Neuronal stem cell (in vitro differentiated cells): ENCODE measurements around the gene CNOT8.
A peak's percentile ranks its signal among the peaks of the same experiment; 100 is the strongest.
"Not testable (repeated sequence)": the region's sequence is repeated elsewhere in the genome, so short reads cannot be mapped to it uniquely, and the experiment has no call there.

Experiments used
- DNase-seq: peaks from one replicate; pipeline ENCODE4 v3.0.0-alpha.2; 2013; ENCODE audit warnings: low spot score
- H2AFZ ChIP-seq: one replicate; pipeline ENCODE4 v1.6.1; 2013; ENCODE audit warnings: mild to moderate bottlenecking, low read length, inconsistent platforms
- H2AK5ac ChIP-seq: 2 replicates; pipeline ENCODE4 v1.6.1; 2013; ENCODE audit warnings: low read depth, mild to moderate bottlenecking, inconsistent platforms, low read length, moderate library complexity, mixed read lengths
- H2BK120ac ChIP-seq: 2 replicates; pipeline ENCODE4 v1.6.1; 2013; ENCODE audit warnings: low read depth, mild to moderate bottlenecking, inconsistent platforms, low read length, moderate library complexity, mixed read lengths
- H2BK12ac ChIP-seq: one replicate; pipeline ENCODE4 v1.6.1; 2013; ENCODE audit warnings: low read length, inconsistent platforms
- H2BK15ac ChIP-seq: 2 replicates; pipeline ENCODE4 v1.6.1; 2013; ENCODE audit warnings: mild to moderate bottlenecking, low read length, inconsistent platforms, mixed read lengths
- H2BK5ac ChIP-seq: one replicate; pipeline ENCODE4 v1.6.1; 2013; ENCODE audit warnings: inconsistent platforms, mild to moderate bottlenecking, low read length, moderate library complexity
- H3K14ac ChIP-seq: one replicate; pipeline ENCODE4 v1.6.1; 2013; ENCODE audit warnings: low read length, inconsistent platforms
- H3K18ac ChIP-seq: 2 replicates; pipeline ENCODE4 v1.6.1; 2013; ENCODE audit warnings: low read length, inconsistent platforms
- H3K23ac ChIP-seq: 2 replicates; pipeline ENCODE4 v1.6.1; 2013; ENCODE audit warnings: low read depth, mild to moderate bottlenecking, mixed read lengths, low read length, inconsistent platforms; ENCODE audit not compliant: poor library complexity
- H3K27ac ChIP-seq: replicated peaks from 3 replicates; pipeline ENCODE4 v1.5.1; 2013; ENCODE audit warnings: low read length, inconsistent platforms
- H3K27me3 ChIP-seq, 3 experiments: 2 replicates each; pipeline ENCODE4 v1.6.1; 2013; ENCODE audit warnings: low read length in 3 of 3, mild to moderate bottlenecking in 2 of 3, inconsistent platforms in 1 of 3, low read depth in 1 of 3, mixed read lengths in 1 of 3, moderate library complexity in 1 of 3; ENCODE audit not compliant: control insufficient read depth in 3 of 3, insufficient read depth in 3 of 3
- H3K36me3 ChIP-seq, 2 donors: replicated peaks in 1 of 2; 2 replicates each; pipeline ENCODE4 v1.6.1; 2013; ENCODE audit warnings: low read length in 2 of 2; ENCODE audit not compliant: control insufficient read depth in 2 of 2, insufficient read depth in 2 of 2
- H3K4ac ChIP-seq: 2 replicates; pipeline ENCODE4 v1.6.1; 2013; ENCODE audit warnings: inconsistent platforms, mild to moderate bottlenecking, low read length, moderate library complexity
- H3K4me1 ChIP-seq, 2 donors: 1 replicate in 1 of 2; 2 replicates in 1 of 2; pipeline ENCODE4 v1.6.1; 2013; ENCODE audit warnings: low read length in 2 of 2, low read depth in 1 of 2; ENCODE audit not compliant: control insufficient read depth in 2 of 2, insufficient read depth in 1 of 2
- H3K4me2 ChIP-seq: one replicate; pipeline ENCODE4 v1.6.1; 2013; ENCODE audit warnings: mild to moderate bottlenecking, low read length, inconsistent platforms; ENCODE audit not compliant: insufficient read depth, poor library complexity, severe bottlenecking
- H3K4me3 ChIP-seq, 2 donors: 2 replicates each; pipeline ENCODE4 v1.5.1; 2013; ENCODE audit warnings: low read length in 2 of 2, mild to moderate bottlenecking in 2 of 2, inconsistent platforms in 1 of 2, moderate library complexity in 1 of 2
- H3K79me1 ChIP-seq: one replicate; pipeline ENCODE4 v1.6.1; 2013; ENCODE audit warnings: low read depth, mild to moderate bottlenecking, inconsistent platforms, low read length, moderate library complexity
- H3K9ac ChIP-seq: one replicate; pipeline ENCODE4 v1.6.1; 2013; ENCODE audit warnings: mild to moderate bottlenecking, low read depth, low read length, inconsistent platforms; ENCODE audit not compliant: poor library complexity
- H3K9me3 ChIP-seq, 2 donors: replicated peaks in 1 of 2; 2 replicates each; pipeline versions ENCODE3 to v1.6.1; 2013; ENCODE audit warnings: low read length in 2 of 2, mild to moderate bottlenecking in 2 of 2, inconsistent platforms in 1 of 2, low read depth in 1 of 2, mixed read lengths in 1 of 2, moderate library complexity in 1 of 2; ENCODE audit not compliant: control insufficient read depth in 2 of 2, insufficient read depth in 1 of 2
- H4K8ac ChIP-seq: one replicate; pipeline ENCODE4 v1.6.1; 2013; ENCODE audit warnings: low read depth, mild to moderate bottlenecking, inconsistent platforms, low read length, moderate library complexity
- H4K91ac ChIP-seq: one replicate; pipeline ENCODE4 v1.6.1; 2013; ENCODE audit warnings: low read length, low read depth, mild to moderate bottlenecking, inconsistent platforms; ENCODE audit not compliant: poor library complexity
- WGBS, 2 donors: extraction: QIAGEN DNeasy Blood & Tissue Kit; methylation state at CpG; one replicate each; pipeline ENCODE4 v1.1.7; 2013; ENCODE audit warnings: missing lambda C conversion rate in 2 of 2, mixed read lengths in 1 of 2; ENCODE audit not compliant: insufficient read length in 2 of 2, insufficient replicate concordance in 1 of 2; ENCODE audit errors: extremely low coverage in 2 of 2; 5-methylcytosine and 5-hydroxymethylcytosine counted together

The CNOT8 gene

GRCh38 chr5:154822896-154823295, 35.5 kb upstream of the CNOT8 start:
- H3K4me1 ChIP-seq, H3K79me1 ChIP-seq, H3K4me2 ChIP-seq, H3K9me3 ChIP-seq, H4K91ac ChIP-seq, H2AK5ac ChIP-seq, H3K23ac ChIP-seq, H2BK12ac ChIP-seq, H2BK15ac ChIP-seq, H2AFZ ChIP-seq, H4K8ac ChIP-seq, H2BK120ac ChIP-seq, H3K27ac ChIP-seq, H3K4me3 ChIP-seq, H3K27me3 ChIP-seq, H3K14ac ChIP-seq, H3K18ac ChIP-seq, H3K4ac ChIP-seq, DNase-seq: not testable (repeated sequence)
- H3K36me3 ChIP-seq = peaks cover 9 to 68% of the 10 kb centered on the region in 2 donors
- no CpG with 5 or more reads among the region's 5 CpGs for WGBS, 2 donors
- peak overlapping the region; percentile 65 for H3K9ac ChIP-seq
- peak overlapping the region; percentile 27 for H2BK5ac ChIP-seq

GRCh38 chr5:154823605-154824004, 34.8 kb upstream of the CNOT8 start:
- no peak overlapping the region for H3K18ac ChIP-seq
- DNase-seq = no peak
- no peak overlapping the region for H3K4me2 ChIP-seq
- H2BK15ac ChIP-seq = no peak overlapping the region
- H3K4me3 ChIP-seq = no peak overlapping the region
- H3K9me3 ChIP-seq = peaks cover 0 to 2% of the 10 kb centered on the region in 2 donors
- no peak overlapping the region for H4K8ac ChIP-seq
- no peaks in the 10 kb centered on the region for H3K27me3 ChIP-seq
- H3K27ac ChIP-seq = no peak overlapping the region
- no peak overlapping the region for H4K91ac ChIP-seq
- WGBS, 2 donors = no CpG with 5 or more reads among the region's 4 CpGs
- H3K9ac ChIP-seq = no peak overlapping the region
- no peak overlapping the region for H2BK120ac ChIP-seq
- no peak overlapping the region for H3K4ac ChIP-seq
- H3K4me1 ChIP-seq = peaks cover 0 to 7% of the 10 kb centered on the region in 2 donors
- no peak overlapping the region for H2AK5ac ChIP-seq
- no peak overlapping the region for H2AFZ ChIP-seq
- no peak overlapping the region for H3K23ac ChIP-seq
- H2BK5ac ChIP-seq = peak overlapping the region; percentile 27
- H3K79me1 ChIP-seq = no peaks in the 10 kb centered on the region
- no peak overlapping the region for H2BK12ac ChIP-seq
- H3K36me3 ChIP-seq = peaks cover 9 to 66% of the 10 kb centered on the region in 2 donors
- no peak overlapping the region for H3K14ac ChIP-seq

- Histone ChIP-seq H2AFZ (no peak overlapping the region), H3K9ac (no peak overlapping the region), H2BK12ac (no peak overlapping the region), H3K4ac (no peak overlapping the region), H4K91ac (no peak overlapping the region), H3K27ac (no peak overlapping the region), H3K4me2 (no peak overlapping the region), H3K36me3 (peaks cover 9 to 62% of the 10 kb centered on the region in 2 donors), H2AK5ac (no peak overlapping the region), H3K4me3 (no peak overlapping the region), H3K27me3 (no peaks in the 10 kb centered on the region), H3K23ac (no peak overlapping the region), H2BK15ac (no peak overlapping the region), H4K8ac (no peak overlapping the region), H2BK5ac (peak overlapping the region; percentile 27), H3K18ac (no peak overlapping the region), H2BK120ac (no peak overlapping the region), H3K14ac (no peak overlapping the region), H3K9me3 (peaks cover 0 to 2% of the 10 kb centered on the region in 2 donors), H3K79me1 (no peaks in the 10 kb centered on the region), H3K4me1 (peaks cover 0 to 5% of the 10 kb centered on the region in 2 donors)
- DNase-seq = no peak
- no CpG with 5 or more reads among the region's 2 CpGs for WGBS, 2 donors
Observed at GRCh38 chr5:154824070-154824469, 34.4 kb upstream of the CNOT8 start.

GRCh38 chr5:154829181-154829588, 29.2 kb upstream of the CNOT8 start:
- DNase-seq = no peak
- no peak overlapping the region for H3K27ac ChIP-seq
- WGBS, 2 donors = no CpG with 5 or more reads among the region's 2 CpGs

More at GRCh38 chr5:154829181-154829588, 29.2 kb upstream of the CNOT8 start:
- Histone ChIP-seq H3K4me3 (no peak overlapping the region), H3K4me2 (no peak overlapping the region), H3K27me3 (no peaks in the 10 kb centered on the region), H3K4ac (no peak overlapping the region), H2BK120ac (no peak overlapping the region), H3K14ac (no peak overlapping the region), H2BK15ac (no peak overlapping the region), H4K8ac (no peak overlapping the region), H3K79me1 (no peaks in the 10 kb centered on the region), H2AFZ (no peak overlapping the region), H2BK12ac (no peak overlapping the region), H3K36me3 (peaks cover 7 to 41% of the 10 kb centered on the region in 2 donors), H3K9me3 (no peaks in the 10 kb centered on the region), H3K4me1 (no peaks in the 10 kb centered on the region), H4K91ac (no peak overlapping the region), H3K18ac (no peak overlapping the region), H3K23ac (no peak overlapping the region), H3K9ac (no peak overlapping the region), H2AK5ac (no peak overlapping the region), H2BK5ac (no peak overlapping the region)
